Parathyroid adenoma (tissue), 2 donors: ENCODE results near the gene DIRAS3.

Experiments used
- H2AFZ ChIP-seq: fragments of 300-600 bp; sonication (generic); one replicate; pipeline ENCODE4 v1.7.0; 2017; ENCODE audit warnings: antibody characterized with exemption, mild to moderate bottlenecking
- H3K27ac ChIP-seq: fragments of 300-600 bp; sonication (generic); one replicate; pipeline ENCODE4 v1.7.0; 2017
- H3K27me3 ChIP-seq: fragments of 300-600 bp; sonication (generic); one replicate; pipeline ENCODE4 v1.7.0; 2017; ENCODE audit warnings: low read length; ENCODE audit not compliant: control insufficient read depth, insufficient read depth
- H3K36me3 ChIP-seq: fragments of 300-600 bp; sonication (generic); one replicate; pipeline ENCODE4 v1.7.0; 2017; ENCODE audit warnings: low read length; ENCODE audit not compliant: control insufficient read depth, insufficient read depth
- H3K4me1 ChIP-seq: fragments of 300-600 bp; sonication (generic); one replicate; pipeline ENCODE4 v1.7.0; 2017; ENCODE audit warnings: control low read depth
- H3K4me2 ChIP-seq: fragments of 300-600 bp; sonication (generic); one replicate; pipeline ENCODE4 v1.7.0; 2017; ENCODE audit warnings: low read length
- H3K4me3 ChIP-seq: fragments of 300-600 bp; sonication (generic); one replicate; pipeline ENCODE4 v1.7.0; 2017; ENCODE audit warnings: low read depth, low read length
- H3K79me2 ChIP-seq: fragments of 300-600 bp; sonication (generic); one replicate; pipeline ENCODE4 v1.7.0; 2017; ENCODE audit warnings: control low read depth
- H3K9ac ChIP-seq: fragments of 300-600 bp; sonication (generic); one replicate; pipeline ENCODE4 v1.7.0; 2017; ENCODE audit warnings: mild to moderate bottlenecking
- H3K9me3 ChIP-seq: fragments of 300-600 bp; sonication (generic); one replicate; pipeline ENCODE4 v1.7.0; 2017; ENCODE audit warnings: low read length; ENCODE audit not compliant: control insufficient read depth
- CTCF ChIP-seq: fragments of 300-600 bp; sonication (generic); IDR thresholded peaks from one replicate; pipeline ENCODE4 v1.7.0; 2017; ENCODE audit warnings: antibody characterized with exemption, mild to moderate bottlenecking
- donor health status: primary hyperparathyroidism.

DIRAS3 gene

GRCh38 chr1:68028566-68028965 is 21.9 kb downstream of the DIRAS3 start:
- Histone ChIP-seq H3K4me3 (no peak overlapping the region), H3K9ac (no peak overlapping the region), H3K79me2 (no peaks in the 10 kb centered on the region), H3K4me2 (no peak overlapping the region), H3K4me1 (no peaks in the 10 kb centered on the region), H3K27ac (no peak overlapping the region), H3K27me3 (no peaks in the 10 kb centered on the region), H3K9me3 (no peaks in the 10 kb centered on the region), H2AFZ (no peak overlapping the region), H3K36me3 (no peaks in the 10 kb centered on the region)
- no peak for TF ChIP-seq CTCF

DNA sequence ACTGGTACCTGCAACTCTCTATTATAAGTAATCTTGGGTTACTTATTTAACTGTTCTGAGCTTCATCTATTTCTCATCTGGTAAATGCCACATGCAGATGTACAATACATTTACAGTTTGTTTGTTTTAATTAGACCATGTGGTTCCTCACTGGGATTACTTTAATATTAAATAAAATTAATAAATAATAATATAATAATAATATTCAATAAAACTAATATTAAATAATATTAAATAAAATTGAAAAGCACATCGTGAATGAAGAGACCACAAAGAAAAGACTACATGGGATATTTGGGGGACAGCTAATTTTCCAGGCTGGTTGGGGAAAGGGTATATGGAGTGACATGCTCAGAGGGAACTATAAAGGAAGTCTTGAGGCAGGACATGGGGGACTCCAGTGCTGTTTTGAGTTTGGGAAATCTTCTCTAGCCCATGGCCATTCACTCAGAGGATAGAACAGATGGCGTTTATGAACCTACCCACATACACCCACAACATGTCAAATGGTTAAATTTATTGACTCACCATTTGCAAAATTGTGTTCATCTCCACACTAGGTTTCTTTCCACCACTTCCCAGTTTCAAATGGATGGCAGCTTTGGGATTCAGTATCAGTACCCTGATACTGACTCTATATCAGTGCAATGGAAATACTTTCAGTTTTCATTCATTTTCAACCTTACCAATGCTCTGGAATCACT is 25.6 kb downstream of the DIRAS3 start:
- H3K79me2 ChIP-seq: no peaks in the 10 kb centered on the region
- no peaks in the 10 kb centered on the region for H3K27me3 ChIP-seq
- no peaks in the 10 kb centered on the region for H3K9me3 ChIP-seq
- no peaks in the 10 kb centered on the region for H3K4me1 ChIP-seq
- H3K9ac ChIP-seq: no peak overlapping the region
- no peak overlapping the region for H3K4me3 ChIP-seq
- H3K27ac ChIP-seq: no peak overlapping the region
- no peaks in the 10 kb centered on the region for H3K36me3 ChIP-seq
- H3K4me2 ChIP-seq: no peak overlapping the region
- no peak overlapping the region for H2AFZ ChIP-seq
- no peak for TF ChIP-seq CTCF

DNA sequence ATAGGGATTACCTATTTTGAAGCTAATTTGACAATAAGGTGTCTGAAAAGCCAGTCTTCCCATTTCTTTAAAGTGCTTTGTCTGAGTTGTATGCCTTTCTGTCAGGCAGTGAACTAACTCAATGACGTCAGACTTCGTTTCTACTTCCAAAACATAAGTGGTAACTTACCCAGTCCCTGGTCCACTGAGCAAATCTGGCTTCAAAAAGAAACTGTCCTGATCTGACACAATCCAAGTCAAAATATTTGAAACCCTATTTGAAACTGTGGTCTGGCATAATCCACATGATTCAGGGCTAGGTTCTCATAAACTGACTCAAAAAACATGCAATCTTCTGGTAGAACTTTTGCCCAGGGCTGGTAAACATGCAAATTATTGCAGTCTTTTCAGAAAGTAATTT is 34.0 kb downstream of the DIRAS3 start:
- peaks cover 6% of the 10 kb centered on the region for H3K4me1 ChIP-seq
- no peak for TF ChIP-seq CTCF
- H3K36me3 ChIP-seq: no peaks in the 10 kb centered on the region

DNA sequence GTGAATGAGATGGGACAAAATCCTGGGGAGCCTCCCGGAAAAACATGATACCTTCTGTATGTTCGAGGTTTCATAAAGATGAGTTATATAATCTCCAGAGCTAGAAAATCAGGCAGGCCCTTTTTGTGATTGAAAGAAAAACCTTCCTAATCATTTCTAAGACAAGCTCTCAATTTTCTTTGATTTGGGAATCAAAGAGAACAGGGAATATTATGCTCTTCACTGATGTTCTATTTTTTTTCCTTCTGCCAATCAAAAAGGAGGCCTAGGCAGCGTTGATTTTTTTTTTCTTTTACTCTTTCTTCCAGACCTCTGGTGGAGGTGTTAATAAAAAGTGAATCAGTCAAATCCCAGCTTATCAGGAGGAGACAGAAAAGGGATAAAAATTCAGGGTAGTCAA is 34.5 kb downstream of the DIRAS3 start:
- Histone ChIP-seq H3K36me3 (no peaks in the 10 kb centered on the region), H3K9me3 (no peaks in the 10 kb centered on the region), H3K27ac (no peak overlapping the region), H3K27me3 (no peaks in the 10 kb centered on the region), H3K4me1 (peaks cover 8% of the 10 kb centered on the region), H3K4me3 (no peak overlapping the region), H3K9ac (no peak overlapping the region), H3K4me2 (no peak overlapping the region), H2AFZ (no peak overlapping the region), H3K79me2 (no peaks in the 10 kb centered on the region)
- TF ChIP-seq CTCF: no peak

More for the DNA sequence above, 34.0 kb downstream of the DIRAS3 start:
- H3K27me3 ChIP-seq: no peaks in the 10 kb centered on the region
- H3K79me2 ChIP-seq: no peaks in the 10 kb centered on the region
- H3K9me3 ChIP-seq: no peaks in the 10 kb centered on the region
- H3K4me2 ChIP-seq: no peak overlapping the region
- no peak overlapping the region for H3K27ac ChIP-seq
- no peak overlapping the region for H2AFZ ChIP-seq
- H3K4me3 ChIP-seq: no peak overlapping the region
- no peak overlapping the region for H3K9ac ChIP-seq

DNA sequence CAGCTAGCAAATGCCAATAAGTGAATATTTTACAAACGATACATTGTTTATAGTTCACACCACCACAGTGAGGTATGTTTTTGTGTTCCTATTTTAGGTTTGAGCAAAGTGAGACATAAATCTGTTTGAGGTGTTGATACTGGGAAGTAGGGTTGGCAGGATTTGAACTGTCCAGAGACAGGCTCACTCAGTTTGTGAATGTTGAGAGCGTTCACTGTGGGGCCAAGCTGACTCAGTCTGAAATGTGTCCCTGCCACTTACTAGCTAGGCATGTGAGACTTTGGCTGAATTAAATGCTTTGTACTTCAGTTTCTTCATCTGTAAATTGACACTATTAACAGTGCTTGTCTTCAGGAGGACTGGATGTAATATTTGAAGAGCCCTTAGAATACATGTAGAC is 35.1 kb downstream of the DIRAS3 start:
- TF ChIP-seq CTCF: no peak
- no peak overlapping the region for H3K9ac ChIP-seq
- no peaks in the 10 kb centered on the region for H3K27me3 ChIP-seq
- no peak overlapping the region for H2AFZ ChIP-seq
- no peak overlapping the region for H3K27ac ChIP-seq
- no peak overlapping the region for H3K4me2 ChIP-seq
- H3K79me2 ChIP-seq: no peaks in the 10 kb centered on the region
- H3K36me3 ChIP-seq: no peaks in the 10 kb centered on the region
- H3K4me1 ChIP-seq: peaks cover 10% of the 10 kb centered on the region
- no peaks in the 10 kb centered on the region for H3K9me3 ChIP-seq
- H3K4me3 ChIP-seq: no peak overlapping the region
